Parathyroid adenoma (tissue), 2 donors: Measurements from ENCODE around the gene PARP6.

Experiments used
- H2AFZ ChIP-seq: fragments of 300-600 bp; sonication (generic); one replicate; pipeline ENCODE4 v1.7.0; 2017; ENCODE audit warnings: antibody characterized with exemption, mild to moderate bottlenecking
- H3K27ac ChIP-seq: fragments of 300-600 bp; sonication (generic); one replicate; pipeline ENCODE4 v1.7.0; 2017
- H3K27me3 ChIP-seq: fragments of 300-600 bp; sonication (generic); one replicate; pipeline ENCODE4 v1.7.0; 2017; ENCODE audit warnings: low read length; ENCODE audit not compliant: control insufficient read depth, insufficient read depth
- H3K36me3 ChIP-seq: fragments of 300-600 bp; sonication (generic); one replicate; pipeline ENCODE4 v1.7.0; 2017; ENCODE audit warnings: low read length; ENCODE audit not compliant: control insufficient read depth, insufficient read depth
- H3K4me1 ChIP-seq: fragments of 300-600 bp; sonication (generic); one replicate; pipeline ENCODE4 v1.7.0; 2017; ENCODE audit warnings: control low read depth
- H3K4me2 ChIP-seq: fragments of 300-600 bp; sonication (generic); one replicate; pipeline ENCODE4 v1.7.0; 2017; ENCODE audit warnings: low read length
- H3K4me3 ChIP-seq: fragments of 300-600 bp; sonication (generic); one replicate; pipeline ENCODE4 v1.7.0; 2017; ENCODE audit warnings: low read depth, low read length
- H3K79me2 ChIP-seq: fragments of 300-600 bp; sonication (generic); one replicate; pipeline ENCODE4 v1.7.0; 2017; ENCODE audit warnings: control low read depth
- H3K9ac ChIP-seq: fragments of 300-600 bp; sonication (generic); one replicate; pipeline ENCODE4 v1.7.0; 2017; ENCODE audit warnings: mild to moderate bottlenecking
- H3K9me3 ChIP-seq: fragments of 300-600 bp; sonication (generic); one replicate; pipeline ENCODE4 v1.7.0; 2017; ENCODE audit warnings: low read length; ENCODE audit not compliant: control insufficient read depth
- TF ChIP-seq, protein P1 (sequence below): fragments of 300-600 bp; sonication (generic); IDR thresholded peaks from one replicate; pipeline ENCODE4 v1.7.0; 2017; ENCODE audit warnings: antibody characterized with exemption, mild to moderate bottlenecking
- donor health status: primary hyperparathyroidism.

PARP6 gene

GRCh38 chr15:72315706-72316370 is 43.5 kb upstream of the PARP6 start:
- Histone ChIP-seq H3K79me2 (no peaks in the 10 kb centered on the region), H3K9me3 (no peaks in the 10 kb centered on the region), H3K27ac (no peak overlapping the region), H3K4me1 (no peaks in the 10 kb centered on the region), H3K4me2 (no peak overlapping the region), H3K36me3 (no peaks in the 10 kb centered on the region), H3K9ac (no peak overlapping the region), H2AFZ (no peak overlapping the region), H3K4me3 (no peak overlapping the region), H3K27me3 (no peaks in the 10 kb centered on the region)
- TF ChIP-seq, protein P1, sequence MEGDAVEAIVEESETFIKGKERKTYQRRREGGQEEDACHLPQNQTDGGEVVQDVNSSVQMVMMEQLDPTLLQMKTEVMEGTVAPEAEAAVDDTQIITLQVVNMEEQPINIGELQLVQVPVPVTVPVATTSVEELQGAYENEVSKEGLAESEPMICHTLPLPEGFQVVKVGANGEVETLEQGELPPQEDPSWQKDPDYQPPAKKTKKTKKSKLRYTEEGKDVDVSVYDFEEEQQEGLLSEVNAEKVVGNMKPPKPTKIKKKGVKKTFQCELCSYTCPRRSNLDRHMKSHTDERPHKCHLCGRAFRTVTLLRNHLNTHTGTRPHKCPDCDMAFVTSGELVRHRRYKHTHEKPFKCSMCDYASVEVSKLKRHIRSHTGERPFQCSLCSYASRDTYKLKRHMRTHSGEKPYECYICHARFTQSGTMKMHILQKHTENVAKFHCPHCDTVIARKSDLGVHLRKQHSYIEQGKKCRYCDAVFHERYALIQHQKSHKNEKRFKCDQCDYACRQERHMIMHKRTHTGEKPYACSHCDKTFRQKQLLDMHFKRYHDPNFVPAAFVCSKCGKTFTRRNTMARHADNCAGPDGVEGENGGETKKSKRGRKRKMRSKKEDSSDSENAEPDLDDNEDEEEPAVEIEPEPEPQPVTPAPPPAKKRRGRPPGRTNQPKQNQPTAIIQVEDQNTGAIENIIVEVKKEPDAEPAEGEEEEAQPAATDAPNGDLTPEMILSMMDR: no peak

GRCh38 chr15:72313881-72314280 is 41.5 kb upstream of the PARP6 start:
- H3K27me3 ChIP-seq: no peaks in the 10 kb centered on the region
- no peak overlapping the region for H3K4me2 ChIP-seq
- no peak overlapping the region for H2AFZ ChIP-seq
- H3K4me3 ChIP-seq: no peak overlapping the region
- H3K9me3 ChIP-seq: no peaks in the 10 kb centered on the region
- H3K4me1 ChIP-seq: no peaks in the 10 kb centered on the region
- TF ChIP-seq, protein P1: no peak
- H3K36me3 ChIP-seq: no peaks in the 10 kb centered on the region
- no peak overlapping the region for H3K9ac ChIP-seq
- no peak overlapping the region for H3K27ac ChIP-seq
- H3K79me2 ChIP-seq: no peaks in the 10 kb centered on the region

DNA sequence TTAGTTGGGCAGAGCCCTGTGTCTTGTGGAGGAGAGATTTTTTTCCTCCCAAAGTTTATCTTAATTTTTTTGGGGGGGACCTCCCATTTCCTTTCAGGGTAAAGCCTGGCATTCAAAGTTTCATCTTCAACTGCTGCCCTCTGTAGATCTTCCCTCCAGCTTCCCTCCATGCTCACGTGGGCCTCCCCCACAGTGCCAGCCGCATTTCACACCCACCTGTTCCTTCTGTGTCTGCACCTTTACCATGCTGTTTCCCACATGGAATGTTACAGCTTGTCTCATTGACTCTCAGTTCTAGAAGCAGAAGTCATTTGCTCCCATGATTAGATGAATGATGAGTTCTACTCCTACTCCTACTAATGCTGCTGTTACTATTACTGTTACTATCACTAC is 41.1 kb upstream of the PARP6 start:
- H3K9ac ChIP-seq: no peak overlapping the region
- H3K36me3 ChIP-seq: no peaks in the 10 kb centered on the region
- no peak overlapping the region for H3K4me3 ChIP-seq
- H2AFZ ChIP-seq: no peak overlapping the region
- no peaks in the 10 kb centered on the region for H3K27me3 ChIP-seq
- no peaks in the 10 kb centered on the region for H3K9me3 ChIP-seq
- no peak overlapping the region for H3K27ac ChIP-seq
- no peaks in the 10 kb centered on the region for H3K4me1 ChIP-seq
- TF ChIP-seq, protein P1: no peak
- no peaks in the 10 kb centered on the region for H3K79me2 ChIP-seq
- H3K4me2 ChIP-seq: no peak overlapping the region

- Histone ChIP-seq H3K9ac (no peak overlapping the region), H3K4me2 (no peak overlapping the region)
Measured at GRCh38 chr15:72312605-72313447, 40.5 kb upstream of the PARP6 start.

More at GRCh38 chr15:72312605-72313447, 40.5 kb upstream of the PARP6 start:
- Histone ChIP-seq H3K36me3 (no peaks in the 10 kb centered on the region), H3K9me3 (no peaks in the 10 kb centered on the region), H2AFZ (no peak overlapping the region), H3K27me3 (no peaks in the 10 kb centered on the region), H3K27ac (no peak overlapping the region), H3K4me1 (no peaks in the 10 kb centered on the region), H3K4me3 (no peak overlapping the region), H3K79me2 (no peaks in the 10 kb centered on the region)
- TF ChIP-seq, protein P1: peak; percentile 63
